ENCODE data around the gene ZNF335. TPM values are rescaled to one million over a fixed set of nuclear protein-coding genes. Genes with fewer than 3 reads are reported as not detected.

Gene ZNF335
- total and polyA plus RNA-seq, 2 experiments from 2014 or later, result 6.9 to 10.8 TPM

DNA sequence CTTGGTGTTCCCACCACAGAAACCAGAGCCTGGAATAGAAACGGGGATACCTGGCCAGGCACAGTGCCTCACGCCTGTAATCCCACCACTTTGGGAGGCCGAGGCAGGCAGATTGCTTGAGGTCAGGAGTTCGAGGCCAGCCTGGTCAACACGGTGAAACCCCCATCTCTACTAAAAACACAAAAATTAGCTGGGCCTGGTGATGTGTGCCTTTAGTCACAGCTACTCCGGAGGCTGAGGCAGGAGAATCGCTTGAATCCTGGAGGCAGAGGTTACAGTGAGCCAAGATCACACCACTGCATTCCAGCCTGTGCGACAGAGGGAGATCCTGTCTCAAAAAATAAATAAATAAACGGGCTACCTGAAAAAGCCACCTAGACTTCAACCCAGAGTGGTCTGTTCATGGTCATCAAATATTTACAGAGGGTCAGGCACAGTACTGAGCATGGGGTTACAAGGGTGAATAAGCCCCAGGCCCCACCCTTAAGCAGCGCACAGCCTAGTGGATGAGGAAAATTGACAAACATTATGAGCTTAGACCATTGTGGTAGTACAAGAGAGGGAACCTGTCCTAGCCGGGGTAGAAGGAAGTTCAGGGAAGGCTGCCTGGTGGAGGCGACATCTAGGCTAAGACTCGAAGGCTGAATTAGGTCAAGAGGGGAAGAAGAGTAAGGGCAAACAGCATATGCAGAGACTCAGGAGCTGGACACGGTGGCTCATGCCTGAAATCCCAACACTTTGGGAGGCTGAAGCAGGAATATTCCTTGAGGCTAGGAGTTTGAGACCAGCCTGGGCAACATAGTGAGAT is 44.7 kb downstream of the ZNF335 start:
- TF ChIP-seq EZH2phosphoT487 (IDR thresholded peaks at IDR 0.05; ENCODE audit: insufficient read depth, low read depth), result no peak
- no peak for TF ChIP-seq EZH2 (IDR thresholded peaks at IDR 0.05; ENCODE audit: insufficient read depth, poor library complexity, severe bottlenecking)
- H3K4me1 ChIP-seq (ENCODE audit: insufficient read depth), result no peaks in the 10 kb centered on the region; the same call in 1 of the 2 replicates
- peaks cover 10% of the 10 kb centered on the region; the same call in 1 of the 2 replicates for H3F3A ChIP-seq (ENCODE audit: insufficient read depth)
- H2AFZ ChIP-seq, result no peak overlapping the region
- H3K4me3 ChIP-seq, result no peak overlapping the region
- in situ Hi-C loops (cut with MboI), result no loop called here
- 77 to 80% methylated on average over 14 of the region's 14 CpGs for WGBS, 2 experiments (ENCODE audit: low coverage in 1 of 2, low lambda C conversion rate in 2 of 2, missing lambda C conversion rate in 2 of 2)
- H3K27ac ChIP-seq, result no peak overlapping the region
- H3K9ac ChIP-seq, result no peak overlapping the region
- no peak for DNase-seq
- H4K20me1 ChIP-seq (ENCODE audit: insufficient read depth), result no peaks in the 10 kb centered on the region
- no peaks in the 10 kb centered on the region for H3K9me2 ChIP-seq (ENCODE audit: insufficient read depth)
- H3K79me2 ChIP-seq (ENCODE audit: insufficient read depth), result peaks cover 6% of the 10 kb centered on the region
- no peaks in the 10 kb centered on the region for H3K9me3 ChIP-seq (ENCODE audit: low read depth)
- no peak overlapping the region for H3K4me2 ChIP-seq (ENCODE audit: unreplicated experiment)
- H3K27me3 ChIP-seq (replicated peaks; ENCODE audit: insufficient read depth), result no peaks in the 10 kb centered on the region
- H3K36me3 ChIP-seq (ENCODE audit: low read depth), result no peaks in the 10 kb centered on the region

DNA sequence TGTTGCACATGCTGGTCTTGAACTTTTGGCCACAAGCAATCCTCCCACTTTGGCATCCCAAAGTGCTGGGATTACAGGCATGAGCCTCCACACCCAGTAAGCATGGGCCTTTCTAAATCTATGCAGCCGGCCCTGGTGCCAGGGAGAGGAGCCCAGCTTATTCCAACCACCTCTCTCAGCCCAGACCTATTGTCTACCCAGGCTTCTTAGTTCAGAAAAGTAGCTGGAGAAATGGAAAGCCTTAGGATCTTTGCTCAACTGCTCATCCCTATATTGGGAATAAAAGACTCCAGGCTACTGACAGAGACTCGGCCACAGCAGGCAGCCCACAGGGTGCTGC is 45.3 kb downstream of the ZNF335 start:
- Histone ChIP-seq H3K9me2 (ENCODE audit: insufficient read depth) (no peaks in the 10 kb centered on the region), H2AFZ (no peak overlapping the region), H3K36me3 (ENCODE audit: low read depth) (no peaks in the 10 kb centered on the region), H4K20me1 (ENCODE audit: insufficient read depth) (no peaks in the 10 kb centered on the region), H3K9me3 (ENCODE audit: low read depth) (no peaks in the 10 kb centered on the region), H3F3A (ENCODE audit: insufficient read depth) (peaks cover 10% of the 10 kb centered on the region; the same call in 1 of the 2 replicates), H3K27me3 (replicated peaks; ENCODE audit: insufficient read depth) (no peaks in the 10 kb centered on the region), H3K4me1 (ENCODE audit: insufficient read depth) (no peaks in the 10 kb centered on the region; the same call in none of the 2 replicates), H3K4me2 (ENCODE audit: unreplicated experiment) (no peak overlapping the region), H3K27ac (no peak overlapping the region), H3K9ac (no peak overlapping the region), H3K4me3 (no peak overlapping the region), H3K79me2 (ENCODE audit: insufficient read depth) (0 out of 2 replicates have a peak, but pooled peaks cover 4% of the 10 kb centered on the region)
- in situ Hi-C loops (cut with MboI), result no loop called here
- DNase-seq, result no peak
- TF ChIP-seq EZH2phosphoT487 (IDR thresholded peaks at IDR 0.05; ENCODE audit: insufficient read depth, low read depth), result no peak
- no peak for TF ChIP-seq EZH2 (IDR thresholded peaks at IDR 0.05; ENCODE audit: insufficient read depth, poor library complexity, severe bottlenecking)
- WGBS, 2 experiments (ENCODE audit: low coverage in 1 of 2, low lambda C conversion rate in 2 of 2, missing lambda C conversion rate in 2 of 2), result 27 to 38% methylated on average over 2 of the region's 2 CpGs

DNA sequence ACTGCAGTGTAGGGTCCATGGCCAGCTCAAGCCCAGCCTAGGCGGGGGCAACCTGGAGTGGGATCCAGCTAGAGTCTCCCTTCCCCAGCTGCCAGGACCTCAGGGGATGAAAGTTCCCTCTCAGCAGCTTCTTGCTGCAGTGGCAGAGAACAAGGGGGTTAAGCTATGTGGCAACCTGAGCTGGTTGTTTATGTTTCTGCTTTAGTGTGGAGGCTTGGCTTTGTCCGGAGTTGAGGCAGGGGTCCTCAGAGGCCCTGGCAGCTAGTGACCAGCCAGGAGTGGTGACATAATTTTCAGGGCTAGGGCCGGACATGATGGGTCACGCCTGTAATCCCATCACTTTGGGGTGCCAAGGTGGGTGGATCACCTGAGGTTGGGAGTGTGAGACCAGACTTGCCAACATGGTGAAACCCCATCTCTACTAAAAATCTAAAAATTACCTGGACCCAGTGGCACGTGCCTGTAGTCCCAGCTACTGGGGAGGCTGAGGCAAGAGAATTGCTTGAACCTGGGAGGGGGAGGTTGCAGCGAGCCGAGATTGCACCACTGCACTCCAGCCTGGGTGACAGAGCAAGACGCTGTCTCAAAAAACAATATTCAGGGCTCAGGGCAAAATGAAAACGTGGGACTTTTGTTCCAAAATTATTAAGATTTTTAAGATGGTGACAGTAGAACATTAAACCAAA is 46.0 kb downstream of the ZNF335 start:
- Histone ChIP-seq H3K79me2 (ENCODE audit: insufficient read depth) (no peaks in the 10 kb centered on the region), H3K9me2 (ENCODE audit: insufficient read depth) (no peaks in the 10 kb centered on the region), H3F3A (ENCODE audit: insufficient read depth) (peaks cover 10% of the 10 kb centered on the region; the same call in 1 of the 2 replicates), H3K4me3 (no peak overlapping the region), H3K9me3 (ENCODE audit: low read depth) (no peaks in the 10 kb centered on the region), H4K20me1 (ENCODE audit: insufficient read depth) (no peaks in the 10 kb centered on the region), H3K4me2 (ENCODE audit: unreplicated experiment) (no peak overlapping the region), H3K36me3 (ENCODE audit: low read depth) (no peaks in the 10 kb centered on the region), H3K9ac (no peak overlapping the region), H2AFZ (no peak overlapping the region), H3K27me3 (replicated peaks; ENCODE audit: insufficient read depth) (no peaks in the 10 kb centered on the region), H3K27ac (no peak overlapping the region), H3K4me1 (ENCODE audit: insufficient read depth) (no peaks in the 10 kb centered on the region; the same call in none of the 2 replicates)
- no peak for TF ChIP-seq EZH2 (IDR thresholded peaks at IDR 0.05; ENCODE audit: insufficient read depth, poor library complexity, severe bottlenecking)
- TF ChIP-seq EZH2phosphoT487 (IDR thresholded peaks at IDR 0.05; ENCODE audit: insufficient read depth, low read depth), result no peak
- in situ Hi-C loops (cut with MboI), result no loop called here
- WGBS, 2 experiments (ENCODE audit: low coverage in 1 of 2, low lambda C conversion rate in 2 of 2, missing lambda C conversion rate in 2 of 2), result 61 to 63% methylated on average over 9 of the region's 9 CpGs
- DNase-seq, result no peak

DNA sequence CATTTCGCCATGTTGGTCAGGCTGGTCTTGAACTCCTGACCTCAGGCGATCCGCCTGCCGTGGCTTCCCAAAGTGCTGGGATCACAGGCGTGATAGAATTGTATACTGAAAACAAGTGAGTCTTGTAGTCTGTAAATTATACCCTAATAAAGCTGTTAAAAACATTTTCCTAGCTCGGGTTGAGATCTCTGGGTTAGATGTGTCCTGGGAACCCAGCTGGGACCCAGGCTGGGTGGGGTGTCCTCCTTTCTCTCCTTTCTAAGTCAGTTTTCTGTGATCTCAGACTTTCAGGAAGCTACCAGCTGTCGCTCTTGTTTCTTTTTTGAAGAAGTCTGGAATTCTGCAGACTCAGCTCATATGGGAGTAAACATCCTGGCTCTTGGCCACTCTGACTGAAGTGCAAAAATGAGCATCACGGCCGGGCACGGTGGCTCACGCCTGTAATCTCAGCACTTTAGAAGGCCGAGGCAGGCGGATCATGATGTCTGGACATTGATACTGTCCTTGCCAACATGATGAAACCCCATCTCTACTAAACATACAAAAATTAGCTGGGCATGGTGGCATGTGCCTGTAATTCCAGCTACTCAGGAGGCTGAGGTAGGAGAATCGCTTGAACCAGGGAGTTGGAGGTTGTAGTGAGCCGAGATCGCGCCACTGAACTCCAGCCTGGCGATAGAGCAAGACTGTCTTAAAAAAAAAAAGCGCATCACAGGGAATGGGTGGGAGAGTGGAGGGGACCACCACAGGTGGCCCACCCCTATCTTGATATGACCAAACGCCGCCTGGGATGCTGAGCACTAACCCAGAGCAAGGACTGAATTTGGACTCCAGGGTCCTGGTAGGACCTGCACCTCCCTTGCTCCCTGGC is 47.4 kb downstream of the ZNF335 start:
- Histone ChIP-seq H3K9me2 (ENCODE audit: insufficient read depth) (no peaks in the 10 kb centered on the region), H3K27me3 (replicated peaks; ENCODE audit: insufficient read depth) (no peaks in the 10 kb centered on the region), H3K79me2 (ENCODE audit: insufficient read depth) (no peaks in the 10 kb centered on the region), H3K4me1 (ENCODE audit: insufficient read depth) (no peaks in the 10 kb centered on the region; the same call in none of the 2 replicates), H3K9me3 (ENCODE audit: low read depth) (no peaks in the 10 kb centered on the region), H2AFZ (peak overlapping the region; percentile 80), H3K9ac (peak overlapping the region; percentile 53), H3F3A (ENCODE audit: insufficient read depth) (peaks cover 10% of the 10 kb centered on the region; the same call in 1 of the 2 replicates), H3K27ac (no peak overlapping the region), H3K4me2 (ENCODE audit: unreplicated experiment) (peak overlapping the region; percentile 74), H3K4me3 (peak overlapping the region; percentile 37), H4K20me1 (ENCODE audit: insufficient read depth) (no peaks in the 10 kb centered on the region), H3K36me3 (ENCODE audit: low read depth) (no peaks in the 10 kb centered on the region)
- TF ChIP-seq EZH2 (IDR thresholded peaks at IDR 0.05; ENCODE audit: insufficient read depth, poor library complexity, severe bottlenecking), result no peak
- TF ChIP-seq EZH2phosphoT487 (IDR thresholded peaks at IDR 0.05; ENCODE audit: insufficient read depth, low read depth), result no peak
- whole genome bisulfite sequencing, 2 experiments (ENCODE audit: low coverage in 1 of 2, low lambda C conversion rate in 2 of 2, missing lambda C conversion rate in 2 of 2), result 30% methylated on average over 21 of the region's 21 CpGs
- DNase-seq, result peak; percentile 73
- in situ Hi-C loops (cut with MboI), result no loop called here
